Spinal cord (tissue), 10 donors: ENCODE measurements around the gene MRPS2. TPM values are rescaled to one million over a fixed set of nuclear protein-coding genes. Genes with fewer than 3 reads are reported as not detected.

Source experiments
- DNase-seq, 6 donors: peaks; one replicate each; pipeline versions ENCODE4 v3.0.0 to v3.0.0-alpha.2; 2013 to 2015; ENCODE audit warnings: low spot score in 6 of 6, low read depth in 4 of 6
- H3K27ac ChIP-seq: one replicate; pipeline ENCODE4 v1.5.1; 2013; ENCODE audit warnings: low read depth, low read length, control low read depth
- H3K27me3 ChIP-seq: one replicate; pipeline ENCODE4 v1.6.1; 2013; ENCODE audit warnings: low read length; ENCODE audit not compliant: control insufficient read depth, insufficient read depth
- H3K36me3 ChIP-seq: one replicate; pipeline ENCODE4 v1.6.1; 2013; ENCODE audit warnings: low read length; ENCODE audit not compliant: control insufficient read depth, insufficient read depth
- H3K4me1 ChIP-seq: one replicate; pipeline ENCODE4 v1.6.1; 2013; ENCODE audit warnings: low read length; ENCODE audit not compliant: control insufficient read depth, insufficient read depth
- H3K4me3 ChIP-seq: one replicate; pipeline ENCODE4 v1.5.1; 2013; ENCODE audit warnings: low read depth, low read length, control low read depth
- H3K9me3 ChIP-seq: one replicate; pipeline ENCODE4 v1.6.1; 2013; ENCODE audit warnings: low read length; ENCODE audit not compliant: control insufficient read depth, insufficient read depth
- WGBS: methylation state at CpG from one replicate; pipeline ENCODE4 v1.1.5; 2013; ENCODE audit warnings: missing lambda C conversion rate; ENCODE audit not compliant: insufficient coverage; 5-methylcytosine and 5-hydroxymethylcytosine counted together
- polyA plus RNA-seq, 2 donors: library from polyadenylated mRNA; unstranded; fragments of 120-200 nt; gene quantifications; one replicate each; pipeline ENCODE4 v1.2.1, GENCODE V29; 2013; ENCODE audit not compliant: insufficient read length in 2 of 2
- total RNA-seq, 2 donors: library from RNA; depleted of rRNA in 1 of 2; stranded (reverse); fragments of 120-200 nt in 1 of 2; fragments of >200 nt in 1 of 2; gene quantifications; one replicate each; pipeline versions ENCODE4 v1.2.3 to v1.2.4, GENCODE V29; 2013 to 2014
- donor health status: healthy.

The MRPS2 gene
- total and polyA plus RNA-seq, 4 donors, result 10.9 to 60.9 (median 38.5) TPM

DNA sequence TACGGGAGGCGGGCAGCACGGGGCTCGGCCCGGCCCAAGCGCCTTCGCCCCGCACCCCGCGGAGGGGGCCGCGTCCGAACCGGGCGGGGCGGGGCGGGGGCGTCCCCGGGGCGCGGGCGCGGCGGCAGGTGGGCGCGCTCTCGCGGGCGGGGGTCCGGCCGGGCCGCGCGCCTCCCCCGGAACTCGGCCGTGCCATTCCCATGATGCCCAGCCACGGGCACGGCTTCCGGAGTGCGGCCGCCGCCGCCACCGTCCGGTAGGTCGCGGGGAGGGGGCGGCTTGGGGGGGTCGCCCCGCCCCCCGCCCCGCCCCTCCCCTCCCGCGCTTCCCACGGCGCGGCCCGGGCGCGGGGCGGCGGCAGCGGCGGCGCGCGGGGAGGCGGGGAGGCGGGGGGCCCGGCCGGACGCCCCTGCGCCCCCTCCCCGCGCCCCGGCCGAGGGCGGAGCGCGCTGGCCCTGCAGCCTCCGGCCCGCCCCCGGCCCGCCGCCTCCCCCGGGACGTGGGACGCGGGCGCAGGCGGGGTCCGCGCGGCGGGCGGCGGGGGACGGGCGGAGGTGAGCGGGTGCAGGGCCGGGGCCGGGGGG is 20.9 kb upstream of the MRPS2 start, which contains the start of gene PPP1R26:
PPP1R26 (plus strand) TSS at position 314 of the 584 bp plus-strand sequence. CDS start 4,729 bp downstream, outside the sequence.
- peak within 1 kb of the TSS; percentile 55 for H3K4me3 ChIP-seq
- no peaks in the 10 kb centered on the region for H3K9me3 ChIP-seq
- no peaks in the 10 kb centered on the region for H3K27me3 ChIP-seq
- H3K27ac ChIP-seq, result no peak within 1 kb of the TSS
- peak in 2 of 6 donors; percentile 64 to 70 for DNase-seq
- peaks cover 25% of the 10 kb centered on the region for H3K4me1 ChIP-seq
- WGBS, result 0% methylated on average over 79 of the region's 103 CpGs
- H3K36me3 ChIP-seq, result peaks cover 11% of the 10 kb centered on the region

GRCh38 chr9:135480071-135480939 is 20.2 kb upstream of the MRPS2 start:
- DNase-seq, result peak in 2 of 6 donors; percentile 59 to 72
- H3K27ac ChIP-seq, result no peak overlapping the region
- peaks cover 18% of the 10 kb centered on the region for H3K36me3 ChIP-seq
- H3K27me3 ChIP-seq, result no peaks in the 10 kb centered on the region
- no peaks in the 10 kb centered on the region for H3K9me3 ChIP-seq
- WGBS, result under 1% methylated on average over 70 of the region's 76 CpGs
- H3K4me3 ChIP-seq, result peak overlapping the region; percentile 55
- peaks cover 20% of the 10 kb centered on the region for H3K4me1 ChIP-seq

DNA sequence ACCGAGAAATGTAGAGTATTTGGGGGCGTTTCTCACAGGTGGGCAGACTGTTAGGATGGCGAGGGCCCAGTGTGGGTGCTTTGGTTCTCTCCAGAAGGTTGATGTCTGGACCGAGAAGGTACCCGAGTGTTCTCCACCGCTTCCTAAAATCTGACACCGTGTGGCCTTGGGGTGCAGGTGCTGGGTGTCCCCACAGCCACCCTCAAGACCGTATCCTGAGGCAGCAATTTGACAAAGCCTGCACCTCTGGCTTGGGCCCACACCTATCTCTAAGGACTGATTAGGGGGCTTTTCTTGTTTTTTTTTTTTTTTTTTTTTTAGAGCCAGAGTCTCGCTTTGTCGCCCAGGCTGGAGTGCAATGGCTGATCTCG is 19.6 kb upstream of the MRPS2 start:
- peaks cover 25% of the 10 kb centered on the region for H3K36me3 ChIP-seq
- peaks cover 20% of the 10 kb centered on the region for H3K4me1 ChIP-seq
- no peak for DNase-seq
- no peaks in the 10 kb centered on the region for H3K9me3 ChIP-seq
- peak overlapping the region; percentile 55 for H3K4me3 ChIP-seq
- WGBS, result 32% methylated on average over 7 of the region's 11 CpGs
- H3K27me3 ChIP-seq, result no peaks in the 10 kb centered on the region
- H3K27ac ChIP-seq, result no peak overlapping the region

- WGBS, result 93% methylated on average over 2 of the region's 8 CpGs
Measured at GRCh38 chr9:135482015-135482754, 18.3 kb upstream of the MRPS2 start.

GRCh38 chr9:135484460-135485277 is 15.8 kb upstream of the MRPS2 start:
- 96% methylated on average over 47 of the region's 47 CpGs for WGBS

More at GRCh38 chr9:135482015-135482754, 18.3 kb upstream of the MRPS2 start:
- H3K27ac ChIP-seq, result no peak overlapping the region
- no peaks in the 10 kb centered on the region for H3K9me3 ChIP-seq
- H3K27me3 ChIP-seq, result no peaks in the 10 kb centered on the region
- H3K4me3 ChIP-seq, result no peak overlapping the region
- no peak for DNase-seq
- H3K4me1 ChIP-seq, result peaks cover 20% of the 10 kb centered on the region
- H3K36me3 ChIP-seq, result peaks cover 35% of the 10 kb centered on the region

GRCh38 chr9:135485385-135485784 is 15.1 kb upstream of the MRPS2 start:
- Histone ChIP-seq H3K27me3 (no peaks in the 10 kb centered on the region), H3K4me1 (peaks cover 14% of the 10 kb centered on the region), H3K36me3 (peaks cover 57% of the 10 kb centered on the region), H3K9me3 (no peaks in the 10 kb centered on the region), H3K4me3 (no peak overlapping the region), H3K27ac (no peak overlapping the region)
- DNase-seq, result no peak
- 95% methylated on average over 25 of the region's 25 CpGs for WGBS

More at GRCh38 chr9:135484460-135485277, 15.8 kb upstream of the MRPS2 start:
- peaks cover 16% of the 10 kb centered on the region for H3K4me1 ChIP-seq
- H3K9me3 ChIP-seq, result no peaks in the 10 kb centered on the region
- peaks cover 53% of the 10 kb centered on the region for H3K36me3 ChIP-seq
- H3K27ac ChIP-seq, result no peak overlapping the region
- no peak overlapping the region for H3K4me3 ChIP-seq
- no peaks in the 10 kb centered on the region for H3K27me3 ChIP-seq
- DNase-seq, result no peak

DNA sequence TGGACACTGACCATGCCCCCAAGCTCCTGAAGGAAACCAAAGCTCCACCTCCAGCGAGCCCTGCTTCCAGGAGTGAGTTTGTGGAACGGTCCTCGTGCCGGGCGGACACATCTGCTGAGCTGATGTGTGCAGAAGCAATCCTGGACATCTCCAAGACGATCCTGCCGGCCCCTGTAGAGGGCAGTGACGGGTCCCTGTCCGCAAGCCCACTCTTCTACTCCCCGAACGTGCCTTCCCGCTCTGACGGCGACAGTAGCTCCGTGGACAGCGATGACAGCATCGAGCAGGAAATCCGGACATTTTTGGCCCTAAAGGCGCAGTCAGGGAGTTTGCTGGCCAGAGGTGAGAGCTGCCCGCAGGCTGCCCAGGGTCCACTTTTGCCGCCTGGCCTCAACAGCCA is 14.7 kb upstream of the MRPS2 start:
- Histone ChIP-seq H3K27ac (no peak overlapping the region), H3K4me3 (no peak overlapping the region), H3K27me3 (no peaks in the 10 kb centered on the region), H3K36me3 (peaks cover 62% of the 10 kb centered on the region), H3K4me1 (peaks cover 10% of the 10 kb centered on the region), H3K9me3 (no peaks in the 10 kb centered on the region)
- no peak for DNase-seq
- WGBS, result 87% methylated on average over 21 of the region's 21 CpGs

DNA sequence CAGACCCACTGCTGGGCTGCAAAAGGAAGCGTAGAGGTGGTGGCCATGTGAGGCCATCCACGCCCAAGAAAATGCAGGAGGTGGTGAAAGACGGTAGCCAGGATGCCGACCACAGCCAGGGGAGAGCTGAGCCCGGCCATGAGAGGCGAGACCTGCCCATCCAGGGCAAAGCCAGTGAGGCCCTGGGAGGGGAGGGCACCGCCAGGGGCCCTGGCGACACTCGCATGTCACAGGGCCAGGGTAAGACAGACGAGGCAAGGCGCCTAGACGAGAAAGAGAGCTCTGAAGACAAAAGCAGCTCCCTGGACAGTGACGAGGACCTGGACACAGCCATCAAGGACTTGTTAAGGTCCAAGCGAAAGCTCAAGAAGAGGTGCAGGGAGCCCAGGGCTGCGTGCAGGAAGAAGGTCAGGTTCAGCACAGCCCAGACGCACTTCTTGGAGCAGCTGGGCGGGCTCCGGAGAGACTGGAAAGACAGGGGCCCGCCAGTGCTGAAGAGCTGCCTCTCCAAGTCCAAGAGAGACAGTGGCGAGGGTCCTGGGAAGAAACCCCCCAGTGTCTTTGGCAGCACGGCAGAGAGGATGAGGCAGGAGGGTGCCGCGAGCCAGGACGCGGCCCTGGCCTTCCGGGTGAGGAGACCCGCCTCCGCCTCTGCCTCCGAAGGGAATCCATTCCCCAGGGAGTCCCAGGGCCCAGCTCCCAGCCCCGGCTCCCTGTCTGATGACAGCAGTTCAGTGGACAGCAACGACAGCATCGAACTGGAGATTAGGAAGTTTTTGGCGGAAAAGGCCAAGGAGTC is 14.0 kb upstream of the MRPS2 start:
- no peaks in the 10 kb centered on the region for H3K9me3 ChIP-seq
- no peak for DNase-seq
- 93% methylated on average over 33 of the region's 33 CpGs for WGBS
- peaks cover 68% of the 10 kb centered on the region for H3K36me3 ChIP-seq
- no peak overlapping the region for H3K4me3 ChIP-seq
- no peak overlapping the region for H3K27ac ChIP-seq
- no peaks in the 10 kb centered on the region for H3K27me3 ChIP-seq
- peaks cover 4% of the 10 kb centered on the region for H3K4me1 ChIP-seq
